ENCODE data around the gene AQP6.

DNA sequence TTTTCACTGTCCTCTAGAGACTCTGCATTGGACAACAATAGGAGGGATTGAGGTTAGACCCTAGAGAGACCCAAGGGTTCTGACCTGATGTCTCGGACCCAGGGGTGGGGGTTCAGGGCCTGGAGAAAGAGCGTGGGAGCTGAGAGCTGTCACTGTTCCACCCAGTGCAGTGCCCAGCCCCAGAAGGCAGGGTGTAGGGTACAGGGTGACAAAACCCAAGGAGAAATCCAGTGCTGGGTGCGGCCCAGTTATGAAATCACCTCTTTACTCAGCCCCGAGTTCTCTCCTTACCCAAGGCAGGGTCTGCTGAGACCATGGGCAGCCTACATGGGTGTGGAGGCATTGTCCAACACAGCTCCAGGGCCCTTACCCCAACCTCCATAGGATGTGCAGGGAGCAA lies 19.6 kb upstream of the AQP6 start:
- no peak for TF ChIP-seq EP300 (IDR thresholded peaks at IDR 0.05; ENCODE audit: borderline replicate concordance)
- no peak for TF ChIP-seq RAD21 (IDR thresholded peaks at IDR 0.05; ENCODE audit: low read depth)
